ENCODE measurements around the gene GPX4. TPM values are rescaled to one million over a fixed set of nuclear protein-coding genes. Genes with fewer than 3 reads are reported as not detected.

Gene GPX4
- total RNA-seq, 1 donor from 2014 or later = 204 TPM

- Mint-ChIP-seq H3K4me1 (ENCODE audit: unreplicated experiment) (peaks cover 9% of the 10 kb centered on the region), H3K36me3 (no peaks in the 10 kb centered on the region), H3K9me3 (no peaks in the 10 kb centered on the region), H3K27me3 (no peaks in the 10 kb centered on the region), H3K4me3 (peak overlapping the region; percentile 94), H3K27ac (peak overlapping the region; percentile 46)
- no peak for TF ChIP-seq CTCF (conservative IDR thresholded peaks at IDR 0.05)
- DNase-seq (ENCODE audit: extremely low spot score, unreplicated experiment) = no peak
Measured at GRCh38 chr19:1094655-1094977, 9.2 kb upstream of the GPX4 start.

DNA sequence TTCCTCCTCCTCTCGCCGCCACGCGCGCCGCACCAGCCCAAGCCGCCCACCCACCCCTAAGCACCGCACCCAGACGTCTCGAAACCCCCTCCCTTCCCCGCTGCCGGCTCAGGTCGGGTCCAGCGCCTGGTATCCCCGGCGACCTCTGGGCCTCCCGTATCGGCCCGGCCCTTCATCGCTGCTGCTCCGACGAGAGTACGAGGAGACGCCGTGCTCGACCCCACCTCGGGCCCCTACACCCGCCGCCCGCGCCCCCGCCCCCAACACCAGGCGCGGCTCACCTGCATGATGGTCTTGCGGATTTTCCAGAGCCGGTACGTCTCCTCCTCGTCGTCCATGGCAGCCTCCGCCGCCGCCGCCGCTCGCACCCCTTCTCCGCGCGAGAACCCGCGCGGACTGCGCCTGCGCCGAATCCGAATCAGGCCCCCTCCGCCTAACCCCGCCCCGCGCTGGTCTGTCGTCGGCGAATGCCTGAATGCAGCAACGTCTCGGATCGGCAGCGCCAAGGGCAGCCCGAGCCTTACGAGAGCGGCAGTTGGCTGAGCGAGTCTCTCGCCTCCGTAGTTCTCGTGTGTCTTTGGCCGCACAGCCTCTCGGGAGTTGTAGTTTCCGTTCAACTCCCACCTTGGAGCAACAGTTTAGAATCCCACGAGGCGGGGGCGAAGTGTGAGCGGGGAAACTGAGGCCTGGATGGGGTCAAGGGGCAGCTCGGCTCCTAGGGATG is 8.7 kb upstream of the GPX4 start, which contains the start of gene POLR2E:
POLR2E (minus strand) TSS at position 398 of the 724 bp plus-strand sequence; CDS start at position 338, 60 bp downstream.
- peak within 1 kb of the TSS; percentile 94 for H3K4me3 Mint-ChIP-seq
- DNase-seq (ENCODE audit: extremely low spot score, unreplicated experiment) = peak; percentile 100
- TF ChIP-seq CTCF (conservative IDR thresholded peaks at IDR 0.05) = no peak

GRCh38 chr19:1097810-1098176 is 6.0 kb upstream of the GPX4 start:
- no peak for TF ChIP-seq CTCF (conservative IDR thresholded peaks at IDR 0.05)
- peak overlapping the region; percentile 47 for H3K4me3 Mint-ChIP-seq
- H3K4me1 Mint-ChIP-seq (ENCODE audit: unreplicated experiment) = peaks cover 18% of the 10 kb centered on the region
- H3K9me3 Mint-ChIP-seq = no peaks in the 10 kb centered on the region
- H3K27me3 Mint-ChIP-seq = no peaks in the 10 kb centered on the region
- no peak for DNase-seq (ENCODE audit: extremely low spot score, unreplicated experiment)
- no peaks in the 10 kb centered on the region for H3K36me3 Mint-ChIP-seq
- H3K27ac Mint-ChIP-seq = peak overlapping the region; percentile 91

More for the DNA sequence above, 8.7 kb upstream of the GPX4 start, which contains the start of gene POLR2E:
- Mint-ChIP-seq H3K9me3 (no peaks in the 10 kb centered on the region), H3K36me3 (no peaks in the 10 kb centered on the region), H3K27me3 (no peaks in the 10 kb centered on the region), H3K27ac (peak within 1 kb of the TSS; percentile 89), H3K4me1 (ENCODE audit: unreplicated experiment) (peaks cover 9% of the 10 kb centered on the region)

DNA sequence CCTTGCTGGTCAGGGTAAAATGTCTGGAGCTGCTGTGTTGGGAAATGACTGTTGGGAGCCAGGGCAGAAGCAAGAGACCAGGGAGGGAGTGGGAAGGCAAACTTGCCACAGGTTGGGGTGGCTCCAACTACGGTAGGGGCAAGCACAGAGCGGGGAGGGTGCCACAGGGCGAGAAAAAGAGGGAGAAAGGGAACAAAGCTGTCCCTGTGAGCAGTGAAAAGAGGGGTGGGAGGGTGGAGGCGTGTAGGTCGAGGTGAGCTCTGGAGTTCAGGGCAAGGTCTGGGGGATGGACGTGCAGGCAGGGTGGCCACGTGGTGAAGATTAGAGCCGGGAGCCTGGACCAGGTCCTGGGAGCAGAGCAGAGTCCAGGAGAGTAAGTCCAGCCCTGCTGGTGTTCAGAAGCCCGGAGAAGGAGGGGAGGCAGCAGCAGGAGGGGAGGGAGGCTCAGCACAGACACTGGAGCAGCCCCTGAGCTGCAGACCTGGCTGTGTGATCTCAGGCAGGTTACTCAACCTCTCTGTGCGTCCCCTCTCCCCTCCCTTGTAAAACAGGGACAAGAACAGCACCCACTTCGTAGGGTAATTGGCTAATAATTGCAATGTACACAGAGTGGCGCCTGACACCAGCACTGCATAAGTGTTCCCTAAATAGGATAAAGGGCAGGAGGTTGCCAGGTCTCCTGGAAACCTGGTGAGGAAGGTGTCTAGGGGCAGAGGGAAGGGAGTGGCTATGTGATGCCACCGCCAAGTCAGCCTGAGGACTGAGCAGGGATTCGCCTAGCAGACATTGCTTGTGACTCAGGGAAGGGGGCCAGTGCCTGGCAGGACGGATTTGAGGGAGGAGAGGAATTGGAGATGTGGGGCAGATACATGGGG is 5.4 kb upstream of the GPX4 start:
- peak overlapping the region; percentile 91 for H3K27ac Mint-ChIP-seq
- no peaks in the 10 kb centered on the region for H3K36me3 Mint-ChIP-seq
- peak overlapping the region; percentile 70 for H3K4me3 Mint-ChIP-seq
- TF ChIP-seq CTCF (conservative IDR thresholded peaks at IDR 0.05) = no peak
- H3K27me3 Mint-ChIP-seq = no peaks in the 10 kb centered on the region
- H3K9me3 Mint-ChIP-seq = no peaks in the 10 kb centered on the region
- no peak for DNase-seq (ENCODE audit: extremely low spot score, unreplicated experiment)
- H3K4me1 Mint-ChIP-seq (ENCODE audit: unreplicated experiment) = peaks cover 18% of the 10 kb centered on the region

GRCh38 chr19:1101337-1101698 is 2.5 kb upstream of the GPX4 start:
- TF ChIP-seq CTCF (conservative IDR thresholded peaks at IDR 0.05) = no peak
- H3K4me1 Mint-ChIP-seq (ENCODE audit: unreplicated experiment) = peaks cover 14% of the 10 kb centered on the region
- peak overlapping the region; percentile 81 for H3K27ac Mint-ChIP-seq
- DNase-seq (ENCODE audit: extremely low spot score, unreplicated experiment) = no peak
- H3K36me3 Mint-ChIP-seq = no peaks in the 10 kb centered on the region
- no peaks in the 10 kb centered on the region for H3K27me3 Mint-ChIP-seq
- no peaks in the 10 kb centered on the region for H3K9me3 Mint-ChIP-seq
- peak overlapping the region; percentile 52 for H3K4me3 Mint-ChIP-seq

All from type B pancreatic cell (in vitro differentiated cells).